ENCODE data around the gene USP20. TPM values are rescaled to one million over a fixed set of nuclear protein-coding genes. Genes with fewer than 3 reads are reported as not detected.

The USP20 gene
- total and polyA plus RNA-seq, 4 donors, result 8.2 to 19.8 (median 10.3) TPM

DNA sequence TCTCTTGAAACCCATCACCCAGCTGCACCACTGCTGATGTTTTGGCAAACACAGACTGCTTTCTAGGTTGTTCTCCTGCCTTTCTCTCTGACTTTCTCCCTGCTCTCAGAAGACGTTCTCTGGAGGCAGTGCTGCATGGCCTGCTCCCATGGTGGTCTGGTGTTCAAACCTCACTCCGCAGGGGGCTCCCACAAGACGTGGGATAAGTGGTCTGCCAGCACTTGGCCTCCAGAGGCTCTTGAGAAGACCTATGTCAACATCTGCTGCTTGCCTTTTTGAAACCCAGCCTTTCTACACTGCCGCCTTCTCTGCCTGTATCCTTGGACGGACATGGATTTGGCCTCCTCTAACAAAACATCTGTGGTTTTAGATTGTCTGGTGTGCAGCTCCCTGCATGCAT, 16.6 kb downstream of the USP20 start:
- H3K9ac ChIP-seq (ENCODE audit: low read depth in 1 of 2, low read length in 2 of 2), result no peak overlapping the region
- peaks cover 5 to 49% (median 23%) of the 10 kb centered on the region in 4 donors for H3K36me3 ChIP-seq (ENCODE audit: control insufficient read depth in 4 of 4, insufficient read depth in 3 of 4, low read depth in 1 of 4, low read length in 3 of 4)
- H3K27ac ChIP-seq (ENCODE audit: low read depth in 1 of 2, low read length in 2 of 2), result no peak overlapping the region
- TF ChIP-seq JUND (IDR thresholded peaks at IDR 0.05), result no peak
- TF ChIP-seq YY1 (IDR thresholded peaks at IDR 0.05), result no peak
- TF ChIP-seq, protein P1, sequence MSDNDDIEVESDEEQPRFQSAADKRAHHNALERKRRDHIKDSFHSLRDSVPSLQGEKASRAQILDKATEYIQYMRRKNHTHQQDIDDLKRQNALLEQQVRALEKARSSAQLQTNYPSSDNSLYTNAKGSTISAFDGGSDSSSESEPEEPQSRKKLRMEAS (IDR thresholded peaks at IDR 0.05), result no peak
- no peak for TF ChIP-seq GABPA (IDR thresholded peaks at IDR 0.05 in 1 of 2, conservative IDR thresholded peaks at IDR 0.05 in 1 of 2)
- TF ChIP-seq, protein P2, sequence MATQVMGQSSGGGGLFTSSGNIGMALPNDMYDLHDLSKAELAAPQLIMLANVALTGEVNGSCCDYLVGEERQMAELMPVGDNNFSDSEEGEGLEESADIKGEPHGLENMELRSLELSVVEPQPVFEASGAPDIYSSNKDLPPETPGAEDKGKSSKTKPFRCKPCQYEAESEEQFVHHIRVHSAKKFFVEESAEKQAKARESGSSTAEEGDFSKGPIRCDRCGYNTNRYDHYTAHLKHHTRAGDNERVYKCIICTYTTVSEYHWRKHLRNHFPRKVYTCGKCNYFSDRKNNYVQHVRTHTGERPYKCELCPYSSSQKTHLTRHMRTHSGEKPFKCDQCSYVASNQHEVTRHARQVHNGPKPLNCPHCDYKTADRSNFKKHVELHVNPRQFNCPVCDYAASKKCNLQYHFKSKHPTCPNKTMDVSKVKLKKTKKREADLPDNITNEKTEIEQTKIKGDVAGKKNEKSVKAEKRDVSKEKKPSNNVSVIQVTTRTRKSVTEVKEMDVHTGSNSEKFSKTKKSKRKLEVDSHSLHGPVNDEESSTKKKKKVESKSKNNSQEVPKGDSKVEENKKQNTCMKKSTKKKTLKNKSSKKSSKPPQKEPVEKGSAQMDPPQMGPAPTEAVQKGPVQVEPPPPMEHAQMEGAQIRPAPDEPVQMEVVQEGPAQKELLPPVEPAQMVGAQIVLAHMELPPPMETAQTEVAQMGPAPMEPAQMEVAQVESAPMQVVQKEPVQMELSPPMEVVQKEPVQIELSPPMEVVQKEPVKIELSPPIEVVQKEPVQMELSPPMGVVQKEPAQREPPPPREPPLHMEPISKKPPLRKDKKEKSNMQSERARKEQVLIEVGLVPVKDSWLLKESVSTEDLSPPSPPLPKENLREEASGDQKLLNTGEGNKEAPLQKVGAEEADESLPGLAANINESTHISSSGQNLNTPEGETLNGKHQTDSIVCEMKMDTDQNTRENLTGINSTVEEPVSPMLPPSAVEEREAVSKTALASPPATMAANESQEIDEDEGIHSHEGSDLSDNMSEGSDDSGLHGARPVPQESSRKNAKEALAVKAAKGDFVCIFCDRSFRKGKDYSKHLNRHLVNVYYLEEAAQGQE (IDR thresholded peaks at IDR 0.05), result no peak
- no peak for TF ChIP-seq HNF4G (IDR thresholded peaks at IDR 0.05)
- TF ChIP-seq NR2F2 (IDR thresholded peaks at IDR 0.05), result no peak
- TF ChIP-seq HNF4A (conservative IDR thresholded peaks at IDR 0.05), result no peak
- no peak for TF ChIP-seq RXRA (IDR thresholded peaks at IDR 0.05)
- TF ChIP-seq FOXA2 (IDR thresholded peaks at IDR 0.05), result no peak
- TF ChIP-seq FOXA1 (IDR thresholded peaks at IDR 0.05), result no peak
- TF ChIP-seq, protein P3, sequence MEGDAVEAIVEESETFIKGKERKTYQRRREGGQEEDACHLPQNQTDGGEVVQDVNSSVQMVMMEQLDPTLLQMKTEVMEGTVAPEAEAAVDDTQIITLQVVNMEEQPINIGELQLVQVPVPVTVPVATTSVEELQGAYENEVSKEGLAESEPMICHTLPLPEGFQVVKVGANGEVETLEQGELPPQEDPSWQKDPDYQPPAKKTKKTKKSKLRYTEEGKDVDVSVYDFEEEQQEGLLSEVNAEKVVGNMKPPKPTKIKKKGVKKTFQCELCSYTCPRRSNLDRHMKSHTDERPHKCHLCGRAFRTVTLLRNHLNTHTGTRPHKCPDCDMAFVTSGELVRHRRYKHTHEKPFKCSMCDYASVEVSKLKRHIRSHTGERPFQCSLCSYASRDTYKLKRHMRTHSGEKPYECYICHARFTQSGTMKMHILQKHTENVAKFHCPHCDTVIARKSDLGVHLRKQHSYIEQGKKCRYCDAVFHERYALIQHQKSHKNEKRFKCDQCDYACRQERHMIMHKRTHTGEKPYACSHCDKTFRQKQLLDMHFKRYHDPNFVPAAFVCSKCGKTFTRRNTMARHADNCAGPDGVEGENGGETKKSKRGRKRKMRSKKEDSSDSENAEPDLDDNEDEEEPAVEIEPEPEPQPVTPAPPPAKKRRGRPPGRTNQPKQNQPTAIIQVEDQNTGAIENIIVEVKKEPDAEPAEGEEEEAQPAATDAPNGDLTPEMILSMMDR (IDR thresholded peaks at IDR 0.05; ENCODE audit: low read depth, low read length, missing input control), result no peak
- TF ChIP-seq TAF1 (conservative IDR thresholded peaks at IDR 0.05), result no peak
- TF ChIP-seq SP1 (IDR thresholded peaks at IDR 0.05), result no peak
- no peak for TF ChIP-seq EGR1 (IDR thresholded peaks at IDR 0.05; ENCODE audit: low read depth in 2 of 2)
- TF ChIP-seq, protein P4, sequence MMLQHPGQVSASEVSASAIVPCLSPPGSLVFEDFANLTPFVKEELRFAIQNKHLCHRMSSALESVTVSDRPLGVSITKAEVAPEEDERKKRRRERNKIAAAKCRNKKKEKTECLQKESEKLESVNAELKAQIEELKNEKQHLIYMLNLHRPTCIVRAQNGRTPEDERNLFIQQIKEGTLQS (IDR thresholded peaks at IDR 0.05), result no peak
- no peaks in the 10 kb centered on the region for H3K9me3 ChIP-seq (ENCODE audit: control insufficient read depth in 4 of 4, low read length in 3 of 4)
- no peak for DNase-seq (ENCODE audit: low spot score)
- H3K4me1 ChIP-seq (ENCODE audit: control insufficient read depth in 4 of 4, insufficient read depth in 4 of 4, low read length in 3 of 4), result no peaks in the 10 kb centered on the region
- WGBS, result 90% methylated on average over 5 of the region's 5 CpGs
- H3K4me3 ChIP-seq (ENCODE audit: low read depth in 1 of 3, low read length in 3 of 3), result no peak overlapping the region
- no peaks in the 10 kb centered on the region for H3K27me3 ChIP-seq (ENCODE audit: control insufficient read depth in 4 of 4, insufficient read depth in 4 of 4, low read length in 3 of 4)

DNA sequence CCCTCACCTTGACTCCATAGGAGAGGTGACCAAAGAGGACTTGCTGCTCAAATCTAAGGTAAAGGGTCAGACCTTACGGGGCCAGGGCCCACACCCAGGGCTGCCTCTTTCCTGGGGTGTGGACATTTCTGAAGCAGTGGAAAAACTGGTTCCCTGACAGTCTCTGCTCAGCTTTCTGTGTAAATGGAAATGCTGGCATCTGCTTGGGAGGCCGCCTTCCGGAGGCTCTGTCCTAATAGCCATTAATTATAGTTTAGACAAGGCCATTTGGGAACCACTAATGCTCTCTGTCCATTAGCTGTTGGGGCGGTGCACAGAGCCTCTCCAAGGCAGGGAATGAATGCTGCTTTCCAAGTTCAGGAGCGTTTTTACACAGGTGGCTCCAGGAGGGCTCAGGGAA, 17.3 kb downstream of the USP20 start:
- DNase-seq (ENCODE audit: low spot score), result peak; percentile 27
- no peaks in the 10 kb centered on the region for H3K4me1 ChIP-seq (ENCODE audit: control insufficient read depth in 4 of 4, insufficient read depth in 4 of 4, low read length in 3 of 4)
- H3K27ac ChIP-seq (ENCODE audit: low read depth in 1 of 2, low read length in 2 of 2), result no peak overlapping the region
- H3K36me3 ChIP-seq (ENCODE audit: control insufficient read depth in 4 of 4, insufficient read depth in 3 of 4, low read depth in 1 of 4, low read length in 3 of 4), result peaks cover 9 to 53% (median 27%) of the 10 kb centered on the region in 4 donors
- no peak overlapping the region for H3K4me3 ChIP-seq (ENCODE audit: low read depth in 1 of 3, low read length in 3 of 3)
- H3K9ac ChIP-seq (ENCODE audit: low read depth in 1 of 2, low read length in 2 of 2), result no peak overlapping the region
- no peaks in the 10 kb centered on the region for H3K27me3 ChIP-seq (ENCODE audit: control insufficient read depth in 4 of 4, insufficient read depth in 4 of 4, low read length in 3 of 4)
- no peak for TF ChIP-seq GABPA (IDR thresholded peaks at IDR 0.05 in 1 of 2, conservative IDR thresholded peaks at IDR 0.05 in 1 of 2)
- TF ChIP-seq FOXA2 (IDR thresholded peaks at IDR 0.05), result no peak
- no peak for TF ChIP-seq NR2F2 (IDR thresholded peaks at IDR 0.05)
- TF ChIP-seq, protein P1 (IDR thresholded peaks at IDR 0.05), result no peak
- TF ChIP-seq, protein P2 (IDR thresholded peaks at IDR 0.05), result no peak
- no peak for TF ChIP-seq RXRA (IDR thresholded peaks at IDR 0.05)
- no peak for TF ChIP-seq SP1 (IDR thresholded peaks at IDR 0.05)
- H3K9me3 ChIP-seq (ENCODE audit: control insufficient read depth in 4 of 4, low read length in 3 of 4), result no peaks in the 10 kb centered on the region
- WGBS, result 77% methylated on average over 5 of the region's 5 CpGs
